ENCODE data around the gene MPZ. TPM values are rescaled to one million over a fixed set of nuclear protein-coding genes. Genes with fewer than 3 reads are reported as not detected.
"Not testable (repeated sequence)": the region's sequence is repeated elsewhere in the genome, so short reads cannot be mapped to it uniquely, and the experiment has no call there.

The MPZ gene
- total RNA-seq, 2 experiments from 2014 or later = 2.8 to 3.3 TPM

DNA sequence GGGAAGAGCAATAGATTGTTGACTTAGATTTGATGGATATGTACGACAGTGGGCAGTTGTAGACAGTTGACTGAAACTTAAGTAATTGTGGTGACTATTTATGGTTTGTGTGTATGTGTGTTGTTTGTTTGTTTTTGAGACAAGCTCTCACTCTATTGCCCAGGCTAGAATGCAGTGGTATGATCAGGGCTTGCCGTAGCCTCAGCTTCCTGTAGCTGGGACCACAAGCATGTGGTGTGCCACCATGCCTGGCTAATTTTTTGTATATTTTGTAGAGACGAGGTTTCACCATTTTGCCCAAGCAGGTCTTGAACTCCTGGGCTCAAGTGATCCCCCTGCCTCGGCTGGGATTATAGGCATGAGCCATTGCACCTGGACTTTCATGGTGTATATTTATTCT is 14.3 kb upstream of the MPZ start:
- ChIA-PET POLR2A (no interaction called here), CTCF (interaction anchor here (2.9 kb wide), 1 partner anchor 58 kb away, joined by 15 read pairs; no protein-coding TSS in a partner anchor)
- peaks cover 13% of the 10 kb centered on the region for H3K4me1 Mint-ChIP-seq (ENCODE audit: low read depth)
- H3K36me3 Mint-ChIP-seq (ENCODE audit: low read depth) = peaks cover 11% of the 10 kb centered on the region
- H3K27me3 Mint-ChIP-seq = no peaks in the 10 kb centered on the region
- no peak overlapping the region for H3K4me3 Mint-ChIP-seq
- no peak for DNase-seq
- intact Hi-C loops (cut with micrococcal nuclease) = no loop called here
- no peak for ATAC-seq
- H3K27ac Mint-ChIP-seq = peak overlapping the region; percentile 57
- TF ChIP-seq, protein P1, sequence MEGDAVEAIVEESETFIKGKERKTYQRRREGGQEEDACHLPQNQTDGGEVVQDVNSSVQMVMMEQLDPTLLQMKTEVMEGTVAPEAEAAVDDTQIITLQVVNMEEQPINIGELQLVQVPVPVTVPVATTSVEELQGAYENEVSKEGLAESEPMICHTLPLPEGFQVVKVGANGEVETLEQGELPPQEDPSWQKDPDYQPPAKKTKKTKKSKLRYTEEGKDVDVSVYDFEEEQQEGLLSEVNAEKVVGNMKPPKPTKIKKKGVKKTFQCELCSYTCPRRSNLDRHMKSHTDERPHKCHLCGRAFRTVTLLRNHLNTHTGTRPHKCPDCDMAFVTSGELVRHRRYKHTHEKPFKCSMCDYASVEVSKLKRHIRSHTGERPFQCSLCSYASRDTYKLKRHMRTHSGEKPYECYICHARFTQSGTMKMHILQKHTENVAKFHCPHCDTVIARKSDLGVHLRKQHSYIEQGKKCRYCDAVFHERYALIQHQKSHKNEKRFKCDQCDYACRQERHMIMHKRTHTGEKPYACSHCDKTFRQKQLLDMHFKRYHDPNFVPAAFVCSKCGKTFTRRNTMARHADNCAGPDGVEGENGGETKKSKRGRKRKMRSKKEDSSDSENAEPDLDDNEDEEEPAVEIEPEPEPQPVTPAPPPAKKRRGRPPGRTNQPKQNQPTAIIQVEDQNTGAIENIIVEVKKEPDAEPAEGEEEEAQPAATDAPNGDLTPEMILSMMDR (IDR thresholded peaks at IDR 0.05) = no peak
- no peaks in the 10 kb centered on the region for H3K9me3 Mint-ChIP-seq

DNA sequence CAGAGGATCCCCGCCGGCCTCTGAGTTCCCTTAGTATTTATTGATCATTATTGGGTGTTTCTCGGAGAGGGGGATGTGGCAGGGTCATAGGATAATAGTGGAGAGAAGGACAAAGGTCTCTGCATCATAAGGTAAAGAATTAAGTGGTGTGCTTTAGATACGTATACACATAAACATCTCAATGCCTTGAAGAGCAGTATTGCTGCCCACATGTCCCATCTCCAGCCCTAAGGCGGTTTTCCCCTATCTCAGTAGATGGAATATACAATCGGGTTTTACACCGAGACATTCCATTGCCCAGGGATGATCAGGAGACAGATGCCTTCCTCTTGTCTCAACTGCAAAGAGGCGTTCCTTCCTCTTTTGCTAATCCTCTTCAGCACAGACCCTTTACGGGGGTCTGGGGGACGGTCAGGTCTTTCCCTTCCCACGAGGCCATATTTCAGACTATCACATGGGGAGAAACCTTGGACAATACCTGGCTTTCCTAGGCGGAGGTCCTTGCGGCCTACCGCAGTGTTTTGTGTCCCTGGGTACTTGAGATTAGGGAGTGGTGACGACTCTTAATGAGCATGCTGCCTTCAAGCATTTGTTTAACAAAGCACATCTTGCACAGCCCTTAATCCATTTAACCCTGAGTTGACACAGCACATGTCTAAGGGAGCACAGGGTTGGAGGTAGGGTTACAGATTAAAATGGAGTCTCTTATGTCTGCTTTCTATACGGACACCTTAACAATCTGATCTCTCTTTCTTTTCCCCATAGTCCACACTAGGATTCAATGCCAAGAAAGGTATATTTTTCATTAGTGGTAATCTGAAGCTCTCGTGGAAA is 6.3 kb upstream of the MPZ start:
- ATAC-seq; H3K27ac Mint-ChIP-seq; DNase-seq; H3K9me3 Mint-ChIP-seq; H3K27me3 Mint-ChIP-seq; H3K36me3 Mint-ChIP-seq (ENCODE audit: low read depth); intact Hi-C loops (cut with micrococcal nuclease): not testable (repeated sequence)
- Mint-ChIP-seq H3K4me1 (ENCODE audit: low read depth) (peaks cover 15% of the 10 kb centered on the region), H3K4me3 (peak overlapping the region; percentile 90)
- ChIA-PET CTCF (interaction anchor here (1.2 kb wide), 1 partner anchor 66 kb away, joined by 5 read pairs; no protein-coding TSS in a partner anchor), POLR2A (interaction anchor here (0.8 kb wide), 1 partner anchor 217 kb away, joined by 3 read pairs; no protein-coding TSS in a partner anchor)

DNA sequence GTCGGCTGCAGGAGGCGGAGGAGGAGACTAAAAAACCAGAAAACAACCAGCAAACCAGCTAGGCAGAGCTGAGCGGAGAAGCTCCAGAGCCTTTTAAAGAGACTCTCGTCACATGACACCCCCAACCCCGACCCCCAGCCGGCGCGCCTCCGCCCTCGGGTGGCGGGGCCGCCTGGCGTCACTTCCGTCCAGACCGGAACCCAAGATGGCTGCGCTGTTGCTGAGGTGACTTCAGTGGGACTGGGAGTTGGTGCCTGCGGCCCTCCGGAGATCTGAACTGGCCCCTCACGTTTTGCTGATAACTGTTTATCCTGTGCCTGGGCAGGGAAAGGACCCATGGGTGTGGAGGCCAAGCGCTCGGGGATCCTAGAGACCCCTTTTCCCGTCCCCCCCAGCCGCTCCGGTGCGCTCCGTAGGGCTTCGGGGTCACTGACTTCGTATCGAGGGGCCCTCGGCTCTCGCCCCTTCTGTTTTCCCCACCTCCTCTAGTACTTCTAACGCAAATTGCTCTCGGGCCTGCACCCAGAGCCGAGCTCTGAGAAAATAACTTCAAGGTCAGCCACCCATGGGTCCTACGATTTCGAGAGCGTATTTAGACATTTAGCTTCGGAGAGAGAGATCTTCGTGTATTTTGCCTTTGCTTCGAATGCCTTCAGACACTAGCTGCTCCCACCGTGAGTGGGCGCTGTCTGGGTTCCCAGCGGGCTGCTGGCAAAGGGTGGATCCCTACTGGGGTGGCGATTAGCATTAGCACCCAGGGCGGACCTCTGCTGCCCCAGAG is 4.6 kb upstream of the MPZ start, which contains the start of gene SDHC:
SDHC (plus strand) TSS at position 181 of the 781 bp plus-strand sequence; CDS start at position 206, 25 bp downstream.
- H3K4me1 Mint-ChIP-seq (ENCODE audit: low read depth) = peaks cover 13% of the 10 kb centered on the region
- CTCF ChIA-PET = interaction anchor here (1.0 to 3.2 kb wide), 11 partner anchors 8 to 149 kb away, joined by 3 to 19 read pairs (median 6); partner anchors contain the start of genes PPOX and TOMM40L
- TF ChIP-seq, protein P1 (IDR thresholded peaks at IDR 0.05) = no peak

DNA sequence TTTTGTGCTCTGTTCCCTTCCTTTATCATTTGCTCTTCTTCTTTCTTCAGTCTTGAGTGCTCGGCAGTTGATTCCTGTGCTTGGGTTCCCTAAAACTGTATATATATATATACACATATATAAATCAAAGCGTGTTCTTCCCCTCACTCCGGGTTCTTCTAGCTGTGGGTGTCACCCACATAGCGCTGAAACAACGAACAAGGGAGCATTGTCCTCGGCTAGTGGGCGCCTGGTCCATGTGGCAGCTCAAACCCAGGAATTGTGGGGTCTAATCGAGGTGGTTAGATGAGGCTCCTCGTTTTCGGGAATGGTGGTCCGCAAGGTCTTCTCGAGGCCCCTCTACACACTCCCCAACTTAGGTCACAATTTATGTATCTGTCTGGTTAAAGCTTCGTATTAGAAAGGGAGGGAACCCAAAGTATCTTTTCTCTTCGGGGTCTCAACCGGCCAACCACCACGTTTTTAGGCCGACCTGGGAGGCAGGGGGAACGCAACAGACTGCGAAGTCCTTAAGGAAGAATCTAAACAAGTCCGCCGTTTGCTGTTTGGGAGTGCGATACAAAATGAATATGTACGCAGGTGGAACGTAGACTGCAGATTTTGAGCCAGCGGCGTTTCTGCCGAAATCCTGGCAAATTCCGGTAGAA is 3.9 kb upstream of the MPZ start:
- ATAC-seq (no peak), DNase-seq (no peak)
- intact Hi-C loops (cut with micrococcal nuclease) = no loop called here
- POLR2A ChIA-PET = interaction anchor here (0.6 to 2.0 kb wide), 3 partner anchors 8 to 57 kb away, joined by 3 to 6 read pairs (median 3); no protein-coding TSS in a partner anchor
- CTCF ChIA-PET = interaction anchor here (1.4 to 3.2 kb wide), 8 partner anchors 8 to 148 kb away, joined by 3 to 19 read pairs (median 6); partner anchors contain the start of genes PPOX and TOMM40L
- Mint-ChIP-seq H3K4me1 (ENCODE audit: low read depth) (peaks cover 13% of the 10 kb centered on the region), H3K36me3 (ENCODE audit: low read depth) (peaks cover 2% of the 10 kb centered on the region), H3K9me3 (no peaks in the 10 kb centered on the region), H3K27me3 (no peaks in the 10 kb centered on the region), H3K27ac (peak overlapping the region; percentile 95), H3K4me3 (peak overlapping the region; percentile 90)
- TF ChIP-seq, protein P1 (IDR thresholded peaks at IDR 0.05) = no peak

More for the DNA sequence above, 4.6 kb upstream of the MPZ start, which contains the start of gene SDHC:
- POLR2A ChIA-PET = interaction anchor here (0.6 to 2.0 kb wide), 3 partner anchors 9 to 75 kb away, joined by 3 to 6 read pairs (median 5); no protein-coding TSS in a partner anchor
- H3K27ac Mint-ChIP-seq = peak within 1 kb of the TSS; percentile 95
- intact Hi-C loops (cut with micrococcal nuclease) = no loop called here
- peak; percentile 92 for DNase-seq
- ATAC-seq = peak; percentile 98
- H3K4me3 Mint-ChIP-seq = peak within 1 kb of the TSS; percentile 90
- H3K27me3 Mint-ChIP-seq = no peaks in the 10 kb centered on the region
- peaks cover 2% of the 10 kb centered on the region for H3K36me3 Mint-ChIP-seq (ENCODE audit: low read depth)
- no peaks in the 10 kb centered on the region for H3K9me3 Mint-ChIP-seq
